Loucy (cell line): ENCODE measurements around the gene HS1BP3.

Experiments
- CTCF ChIP-seq: fragments of 200-600 bp; sonication (generic); conservative IDR thresholded peaks from 2 replicates; pipeline ENCODE4 v1.5.1; 2014; ENCODE audit warnings: mild to moderate bottlenecking, antibody characterized with exemption, low read length
- EZH2phosphoT487 ChIP-seq: fragments of 200-600 bp; IDR thresholded peaks from 2 replicates; pipeline ENCODE4 v1.6.1; 2018; ENCODE audit warnings: antibody characterized with exemption, mild to moderate bottlenecking, moderate library complexity, borderline replicate concordance

GRCh38 chr2:20652141-20652540, 1.2 kb upstream of the HS1BP3 start:
- no peak for TF ChIP-seq CTCF
- no peak for TF ChIP-seq EZH2phosphoT487
